Activated CD8-positive, alpha-beta memory T cell treated with anti-CD3 and anti-CD28 coated beads for 36 hours (primary cell): Measurements from ENCODE around the gene FBXO21. TPM values are rescaled to one million over a fixed set of nuclear protein-coding genes. Genes with fewer than 3 reads are reported as not detected.
"Not testable (repeated sequence)": the region's sequence is repeated elsewhere in the genome, so short reads cannot be mapped to it uniquely, and the experiment has no call there.

ENCODE experiments used
- CTCF ChIA-PET: fragments of 350-600 bp; sonication (Branson Sonifier 250); formaldehyde crosslinking; loops from one replicate; lab custom pipeline; 2021; ENCODE audit warnings: antibody characterized with exemption; lab: Charles Lee
- POLR2A ChIA-PET: fragments of 350-600 bp; sonication (Branson Sonifier 250); formaldehyde crosslinking; loops from one replicate; lab custom pipeline; 2021; ENCODE audit warnings: antibody characterized with exemption; lab: Charles Lee
- total RNA-seq, 2 experiments: library from RNA; stranded (reverse); gene quantifications; one replicate each; pipeline ENCODE4 v1.2.3, GENCODE V29; 2021

FBXO21 gene
- total RNA-seq, 2 experiments from 2014 or later = 27.4 to 28.0 TPM

GRCh38 chr12:117098361-117099217 is 91.7 kb downstream of the FBXO21 start:
- ChIA-PET CTCF (interaction anchor here (1.1 kb wide), 1 partner anchor 35 kb away, joined by 4 read pairs; no protein-coding TSS in a partner anchor), POLR2A (no interaction called here)

- POLR2A ChIA-PET = no interaction called here
- CTCF ChIA-PET = interaction anchor here (1.1 kb wide), 1 partner anchor 35 kb away, joined by 4 read pairs; no protein-coding TSS in a partner anchor
Observed at GRCh38 chr12:117098024-117098360, 92.3 kb downstream of the FBXO21 start.

DNA sequence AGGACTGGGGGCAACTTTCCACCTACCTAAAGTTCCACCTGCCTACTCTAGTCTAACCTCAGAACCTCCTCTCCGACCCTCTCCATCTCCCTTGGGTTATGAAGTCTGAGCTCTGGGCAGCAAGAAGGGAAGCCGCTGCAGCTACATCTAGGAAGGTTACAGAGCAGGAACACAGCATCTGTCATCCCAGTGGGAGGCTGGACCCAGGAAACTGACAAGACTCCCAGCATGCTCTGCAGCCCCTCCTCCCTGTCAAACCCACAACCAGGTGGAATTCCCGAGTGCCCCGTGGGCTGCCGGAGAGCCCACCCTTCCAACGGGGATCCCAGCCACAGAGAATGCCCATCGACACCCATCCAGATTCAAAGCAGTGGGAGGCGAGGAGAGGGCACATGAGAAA is 93.1 kb downstream of the FBXO21 start:
- ChIA-PET POLR2A (no interaction called here), CTCF (interaction anchor here (1.1 kb wide), 1 partner anchor 34 kb away, joined by 4 read pairs; no protein-coding TSS in a partner anchor)

GRCh38 chr12:117096501-117097042 is 93.7 kb downstream of the FBXO21 start:
- ChIA-PET CTCF (no interaction called here), POLR2A (no interaction called here)

GRCh38 chr12:117095191-117095590 is 95.1 kb downstream of the FBXO21 start:
- POLR2A ChIA-PET = not testable (repeated sequence)
- CTCF ChIA-PET = interaction anchor here (1.3 kb wide), 1 partner anchor 24 kb away, joined by 4 read pairs; no protein-coding TSS in a partner anchor

DNA sequence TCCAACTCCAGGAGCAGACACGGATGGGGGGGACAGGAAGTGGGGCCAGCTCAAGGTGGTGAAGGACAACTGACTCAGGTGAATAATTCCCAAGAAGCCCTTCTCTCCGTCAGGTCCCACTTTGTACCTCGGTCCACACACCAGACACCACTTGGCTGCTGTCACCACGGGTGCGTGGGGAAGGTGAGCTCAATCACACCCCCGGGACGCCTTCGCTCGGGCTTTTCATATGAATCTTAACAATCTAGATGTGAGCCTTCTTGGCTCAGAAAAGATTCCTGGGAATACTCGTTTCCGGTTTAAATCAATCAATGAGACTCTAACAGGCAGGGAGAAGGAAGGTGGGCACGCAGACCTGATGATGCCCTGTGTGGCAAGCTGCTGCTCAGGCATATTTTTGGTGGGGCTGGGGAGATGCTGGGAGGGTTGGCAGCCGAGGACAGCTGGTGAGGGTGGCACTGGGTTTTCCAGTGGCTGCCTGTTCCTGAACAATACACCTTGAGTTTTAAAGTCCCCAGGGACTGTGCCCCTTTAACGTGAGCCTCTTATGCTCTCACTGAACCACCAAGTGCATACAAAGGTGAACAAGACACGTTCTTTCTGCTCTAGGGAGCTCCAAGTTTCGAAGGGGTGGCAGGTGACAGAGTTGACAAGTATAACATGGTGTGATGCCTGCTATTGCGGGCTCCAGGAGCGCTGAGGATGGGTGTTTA is 96.2 kb downstream of the FBXO21 start:
- CTCF ChIA-PET = interaction anchor here (0.7 kb wide), 1 partner anchor 40 kb away, joined by 3 read pairs; no protein-coding TSS in a partner anchor

DNA sequence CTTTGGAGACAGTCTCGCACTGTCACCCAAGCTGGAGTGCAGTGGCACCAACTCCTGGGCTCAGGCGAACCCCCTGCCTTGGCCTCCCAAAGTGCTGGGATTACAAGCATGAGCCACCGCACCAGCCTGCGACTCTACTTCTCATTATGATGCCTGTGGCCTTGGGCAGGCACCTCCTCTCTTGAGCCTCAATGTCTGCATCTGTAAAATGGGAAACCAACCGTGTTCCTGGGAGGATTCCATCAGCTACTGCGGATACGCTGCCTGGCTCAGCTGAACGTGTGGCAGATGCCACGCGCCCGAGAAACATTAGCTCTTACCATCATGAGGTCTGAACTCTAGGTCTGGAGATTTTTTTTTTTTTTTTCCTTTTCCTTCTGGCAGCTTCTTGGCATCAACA is 96.8 kb downstream of the FBXO21 start:
- ChIA-PET POLR2A (interaction anchor here (0.6 kb wide), 1 partner anchor 52 kb away, joined by 3 read pairs; no protein-coding TSS in a partner anchor), CTCF (no interaction called here)

More for the DNA sequence above, 96.2 kb downstream of the FBXO21 start:
- POLR2A ChIA-PET = no interaction called here

DNA sequence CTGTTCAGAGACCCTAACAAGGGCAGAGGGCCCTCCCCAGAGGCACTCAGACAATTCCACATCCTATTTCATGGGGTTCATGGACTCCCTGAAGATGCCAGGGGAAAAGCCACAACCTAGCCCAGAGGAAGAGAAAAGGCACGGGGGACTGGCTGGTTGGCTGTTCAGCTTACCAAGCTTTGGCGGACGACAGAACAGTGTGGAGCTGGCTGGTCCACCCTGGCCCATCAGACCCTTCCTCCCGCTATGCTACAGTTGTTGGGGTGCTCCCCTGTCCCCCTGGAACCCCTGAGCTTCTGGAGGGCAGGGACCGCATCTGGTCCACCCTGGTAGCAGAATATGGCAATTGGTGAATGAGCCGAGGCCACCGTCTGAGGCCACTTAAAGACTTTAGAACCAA is 97.4 kb downstream of the FBXO21 start:
- ChIA-PET CTCF (no interaction called here), POLR2A (interaction anchor here (0.6 kb wide), 1 partner anchor 51 kb away, joined by 3 read pairs; no protein-coding TSS in a partner anchor)

DNA sequence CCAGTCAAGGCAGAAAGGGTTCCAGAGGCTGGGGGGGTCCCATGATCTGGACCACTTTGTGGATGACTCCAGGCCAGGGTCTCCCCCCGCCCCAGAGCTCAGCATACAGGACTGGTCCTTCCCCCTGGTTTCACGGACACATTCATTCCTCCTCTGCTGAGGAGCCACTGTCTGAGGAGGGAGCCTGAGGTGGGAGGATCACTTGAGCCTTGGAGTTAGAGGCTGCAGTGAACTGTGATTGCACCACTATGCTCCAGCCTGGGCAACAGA is 97.8 kb downstream of the FBXO21 start:
- POLR2A ChIA-PET = no interaction called here

More for the DNA sequence above, 97.8 kb downstream of the FBXO21 start:
- CTCF ChIA-PET = no interaction called here

Other genes with a start within 250 kb of the FBXO21 start
- 10 to 100 TPM; 27.9 to 31.1 TPM for gene TESC, start 91.1 kb downstream of the FBXO21 start, total RNA-seq
- not detected for gene NOS1, start 171.2 kb upstream of the FBXO21 start, total RNA-seq